ENCODE measurements around the gene GLOD4. TPM values are rescaled to one million over a fixed set of nuclear protein-coding genes. Genes with fewer than 3 reads are reported as not detected.

Gene GLOD4
- total and polyA plus RNA-seq, 10 donors = 38.6 to 69.7 (median 54.0) TPM

DNA sequence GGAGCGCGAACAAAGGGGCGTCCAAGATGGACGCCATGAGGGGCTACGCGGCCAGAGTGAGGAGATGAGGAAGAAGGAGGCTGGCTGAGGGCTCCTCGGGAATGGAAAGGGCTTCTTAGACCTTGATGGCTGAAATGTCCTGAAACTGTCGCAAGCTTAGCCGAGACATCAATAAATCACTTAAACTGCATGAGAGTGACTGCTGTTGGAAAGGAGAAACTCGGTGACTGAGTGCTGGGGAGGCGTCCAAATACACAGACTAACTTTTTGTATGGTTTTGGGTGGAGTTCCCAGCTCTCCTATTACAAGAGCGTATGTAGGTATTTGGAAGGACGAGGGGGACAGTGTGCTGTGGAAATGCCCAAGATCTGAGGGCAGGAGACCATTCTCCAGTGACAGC is 28.7 kb downstream of the GLOD4 start:
- intact Hi-C loops (cut with DNase I; ENCODE audit: low total_unique reads) = no loop called here
- H3K27me3 ChIP-seq (replicated peaks in 1 of 7) = no peaks in the 10 kb centered on the region
- no peak overlapping the region for H3K4me3 ChIP-seq
- peaks cover 0 to 23% (median 15%) of the 10 kb centered on the region in 6 donors for H3K36me3 ChIP-seq
- DNase-seq = no peak
- TF ChIP-seq POLR2AphosphoS5 (IDR thresholded peaks at IDR 0.05) = no peak
- TF ChIP-seq POLR2A (IDR thresholded peaks at IDR 0.05) = no peak
- TF ChIP-seq, protein P1, sequence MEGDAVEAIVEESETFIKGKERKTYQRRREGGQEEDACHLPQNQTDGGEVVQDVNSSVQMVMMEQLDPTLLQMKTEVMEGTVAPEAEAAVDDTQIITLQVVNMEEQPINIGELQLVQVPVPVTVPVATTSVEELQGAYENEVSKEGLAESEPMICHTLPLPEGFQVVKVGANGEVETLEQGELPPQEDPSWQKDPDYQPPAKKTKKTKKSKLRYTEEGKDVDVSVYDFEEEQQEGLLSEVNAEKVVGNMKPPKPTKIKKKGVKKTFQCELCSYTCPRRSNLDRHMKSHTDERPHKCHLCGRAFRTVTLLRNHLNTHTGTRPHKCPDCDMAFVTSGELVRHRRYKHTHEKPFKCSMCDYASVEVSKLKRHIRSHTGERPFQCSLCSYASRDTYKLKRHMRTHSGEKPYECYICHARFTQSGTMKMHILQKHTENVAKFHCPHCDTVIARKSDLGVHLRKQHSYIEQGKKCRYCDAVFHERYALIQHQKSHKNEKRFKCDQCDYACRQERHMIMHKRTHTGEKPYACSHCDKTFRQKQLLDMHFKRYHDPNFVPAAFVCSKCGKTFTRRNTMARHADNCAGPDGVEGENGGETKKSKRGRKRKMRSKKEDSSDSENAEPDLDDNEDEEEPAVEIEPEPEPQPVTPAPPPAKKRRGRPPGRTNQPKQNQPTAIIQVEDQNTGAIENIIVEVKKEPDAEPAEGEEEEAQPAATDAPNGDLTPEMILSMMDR (IDR thresholded peaks at IDR 0.05 in 8 of 11, conservative IDR thresholded peaks at IDR 0.05 in 3 of 11) = no peak
- no peaks in the 10 kb centered on the region for H3K9me3 ChIP-seq
- no peak overlapping the region for H3K27ac ChIP-seq
- 81 to 87% (median 86%) methylated on average over 13 of the region's 13 CpGs for WGBS, 5 donors
- peaks cover 11 to 31% (median 24%) of the 10 kb centered on the region in 6 donors for H3K4me1 ChIP-seq

GRCh38 chr17:752620-753219 is 29.4 kb downstream of the GLOD4 start:
- WGBS, 5 donors = 19 to 48% (median 24%) methylated on average over 30 to 43 of the region's 43 CpGs
- Histone ChIP-seq H3K36me3 (peaks cover 0 to 23% (median 14%) of the 10 kb centered on the region in 6 donors), H3K4me1 (peaks cover 11 to 31% (median 24%) of the 10 kb centered on the region in 6 donors), H3K9me3 (no peaks in the 10 kb centered on the region), H3K27me3 (replicated peaks in 1 of 7) (no peaks in the 10 kb centered on the region), H3K4me3 (peak overlapping the region; percentile 75 to 97 (median 88)), H3K27ac (peak overlapping the region; percentile 55 to 91 (median 86))
- peak; percentile 86 for DNase-seq
- intact Hi-C loops (cut with DNase I; ENCODE audit: low total_unique reads) = no loop called here
- TF ChIP-seq POLR2AphosphoS5 (IDR thresholded peaks at IDR 0.05) (no peak), POLR2A (IDR thresholded peaks at IDR 0.05) (no peak)
- TF ChIP-seq, protein P1 (IDR thresholded peaks at IDR 0.05 in 8 of 11, conservative IDR thresholded peaks at IDR 0.05 in 3 of 11) = no peak

GRCh38 chr17:752002-752619 is 30.0 kb downstream of the GLOD4 start, which contains the start of gene GEMIN4:
TSS of gene GEMIN4 (minus strand) at chr17:752264. CDS start at chr17:752142, 122 bp downstream.
- peak; percentile 99 for DNase-seq
- WGBS, 5 donors = 0 to 1% (median 0%) methylated on average over 1 to 87 of the region's 87 CpGs
- TF ChIP-seq, protein P1 (IDR thresholded peaks at IDR 0.05 in 8 of 11, conservative IDR thresholded peaks at IDR 0.05 in 3 of 11) = peak; percentile 81 to 99 (median 97)
- TF ChIP-seq POLR2A (IDR thresholded peaks at IDR 0.05) (peak in 2 of 3 donors; percentile 25 to 39), POLR2AphosphoS5 (IDR thresholded peaks at IDR 0.05) (peak; percentile 93 to 95 (median 94))
- H3K27me3 ChIP-seq (replicated peaks in 1 of 7) = no peaks in the 10 kb centered on the region
- no peaks in the 10 kb centered on the region for H3K9me3 ChIP-seq
- H3K27ac ChIP-seq = peak within 1 kb of the TSS; percentile 55 to 91 (median 86)
- peaks cover 11 to 31% (median 24%) of the 10 kb centered on the region in 6 donors for H3K4me1 ChIP-seq
- intact Hi-C loops (cut with DNase I; ENCODE audit: low total_unique reads) = no loop called here
- H3K4me3 ChIP-seq = peak within 1 kb of the TSS; percentile 75 to 97 (median 88)
- peaks cover 0 to 23% (median 16%) of the 10 kb centered on the region in 6 donors for H3K36me3 ChIP-seq

Measured in spleen (tissue), 11 donors.